Glutamatergic neuron (in vitro differentiated cells): ENCODE measurements around the gene PTPRN2. TPM values are rescaled to one million over a fixed set of nuclear protein-coding genes. Genes with fewer than 3 reads are reported as not detected.

Experiments used
- DNase-seq: peaks from one replicate; pipeline ENCODE4 v3.0.0; 2022
- H3K27ac Mint-ChIP-seq: one replicate; pipeline ENCODE4 v1.8.0; 2020; ENCODE audit warnings: mild to moderate bottlenecking, mixed read lengths, inconsistent platforms; ENCODE audit not compliant: unreplicated experiment
- H3K27me3 Mint-ChIP-seq: one replicate; pipeline ENCODE4 v1.8.0; 2020; ENCODE audit warnings: mild to moderate bottlenecking, moderate library complexity, mixed read lengths, inconsistent platforms; ENCODE audit not compliant: unreplicated experiment
- H3K36me3 Mint-ChIP-seq: one replicate; pipeline ENCODE4 v1.8.0; 2020; ENCODE audit warnings: mild to moderate bottlenecking, mixed read lengths, inconsistent platforms; ENCODE audit not compliant: unreplicated experiment
- H3K4me1 Mint-ChIP-seq: one replicate; pipeline ENCODE4 v1.8.0; 2020; ENCODE audit warnings: mild to moderate bottlenecking, low read depth, mixed read lengths, inconsistent platforms; ENCODE audit not compliant: unreplicated experiment
- H3K4me3 Mint-ChIP-seq: one replicate; pipeline ENCODE4 v1.8.0; 2020; ENCODE audit warnings: mild to moderate bottlenecking, mixed read lengths, inconsistent platforms; ENCODE audit not compliant: unreplicated experiment
- H3K9me3 Mint-ChIP-seq: one replicate; pipeline ENCODE4 v1.8.0; 2020; ENCODE audit warnings: mild to moderate bottlenecking, moderate library complexity, mixed read lengths, inconsistent platforms; ENCODE audit not compliant: unreplicated experiment
- CTCF ChIP-seq: fragments of 200-600 bp; sonication (generic); IDR thresholded peaks from one replicate; pipeline ENCODE4 v1.5.0; 2021; ENCODE audit not compliant: partially characterized antibody, unreplicated experiment
- total RNA-seq: library from RNA; stranded (reverse); fragmentation: NEBNext Ultra II Directional; extraction: Animal tissue kit (Norgen Biotek cat#: 25700); gene quantifications from one replicate; pipeline ENCODE4 v1.2.1, GENCODE V29; 2021; ENCODE audit not compliant: unreplicated experiment

The PTPRN2 gene
- total RNA-seq, 1 donor from 2014 or later: 49.0 TPM

GRCh38 chr7:158607563-158607962 lies 19.9 kb upstream of the PTPRN2 start:
- DNase-seq: no peak
- no peak for TF ChIP-seq CTCF
- H3K9me3 Mint-ChIP-seq: no peaks in the 10 kb centered on the region
- no peak overlapping the region for H3K27ac Mint-ChIP-seq
- H3K4me3 Mint-ChIP-seq: no peak overlapping the region
- no peaks in the 10 kb centered on the region for H3K36me3 Mint-ChIP-seq
- no peaks in the 10 kb centered on the region for H3K4me1 Mint-ChIP-seq
- no peaks in the 10 kb centered on the region for H3K27me3 Mint-ChIP-seq

GRCh38 chr7:158606671-158607424 lies 19.2 kb upstream of the PTPRN2 start:
- DNase-seq: no peak
- H3K27me3 Mint-ChIP-seq: no peaks in the 10 kb centered on the region
- no peak overlapping the region for H3K4me3 Mint-ChIP-seq
- no peaks in the 10 kb centered on the region for H3K4me1 Mint-ChIP-seq
- no peak for TF ChIP-seq CTCF
- H3K9me3 Mint-ChIP-seq: peaks cover 3% of the 10 kb centered on the region
- no peaks in the 10 kb centered on the region for H3K36me3 Mint-ChIP-seq
- no peak overlapping the region for H3K27ac Mint-ChIP-seq

DNA sequence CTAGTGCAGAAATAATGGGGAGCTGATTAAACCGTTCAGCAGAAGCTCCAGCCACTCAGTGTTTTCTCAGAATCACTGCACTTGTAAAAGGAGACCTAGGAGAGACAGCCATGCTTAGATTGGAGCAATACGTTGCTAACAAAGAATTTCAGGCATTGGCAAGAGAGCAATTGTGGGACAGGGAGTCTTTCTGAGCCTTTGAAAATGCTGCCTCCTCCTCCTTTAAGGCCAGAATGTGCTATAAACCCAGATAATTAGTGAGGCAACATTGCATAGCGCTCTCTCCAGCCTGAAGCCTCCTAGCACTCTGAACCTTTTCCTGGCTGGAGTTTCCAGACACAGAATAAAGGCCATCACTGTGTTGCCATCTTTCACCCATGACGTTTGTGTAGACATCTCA lies 18.5 kb upstream of the PTPRN2 start:
- H3K9me3 Mint-ChIP-seq: peaks cover 3% of the 10 kb centered on the region
- no peaks in the 10 kb centered on the region for H3K4me1 Mint-ChIP-seq
- DNase-seq: no peak
- H3K27ac Mint-ChIP-seq: no peak overlapping the region
- TF ChIP-seq CTCF: no peak
- no peaks in the 10 kb centered on the region for H3K36me3 Mint-ChIP-seq
- H3K4me3 Mint-ChIP-seq: no peak overlapping the region
- no peaks in the 10 kb centered on the region for H3K27me3 Mint-ChIP-seq

GRCh38 chr7:158603773-158604755 lies 16.4 kb upstream of the PTPRN2 start:
- Mint-ChIP-seq H3K27ac (no peak overlapping the region), H3K36me3 (no peaks in the 10 kb centered on the region), H3K4me3 (no peak overlapping the region), H3K4me1 (no peaks in the 10 kb centered on the region), H3K9me3 (peaks cover 3% of the 10 kb centered on the region), H3K27me3 (no peaks in the 10 kb centered on the region)
- no peak for TF ChIP-seq CTCF
- no peak for DNase-seq
